ENCODE measurements around the gene C20orf204.

GRCh38 chr20:64035066-64035932, 683 bp upstream of the C20orf204 start:
- no peak for TF ChIP-seq CTCF (IDR thresholded peaks at IDR 0.05)
- TF ChIP-seq POLR2A (IDR thresholded peaks at IDR 0.05): no peak

All from adrenal gland (tissue), 5 donors.